GM19438 (cell line): Measurements from ENCODE around the gene GABRG3.

ENCODE experiments used
- ATAC-seq: cut with Tn5 transposase; IDR thresholded peaks from one replicate; pipeline ENCODE4 v1.9.1; 2021; ENCODE audit warnings: low read depth; ENCODE audit not compliant: unreplicated experiment

Gene GABRG3

DNA sequence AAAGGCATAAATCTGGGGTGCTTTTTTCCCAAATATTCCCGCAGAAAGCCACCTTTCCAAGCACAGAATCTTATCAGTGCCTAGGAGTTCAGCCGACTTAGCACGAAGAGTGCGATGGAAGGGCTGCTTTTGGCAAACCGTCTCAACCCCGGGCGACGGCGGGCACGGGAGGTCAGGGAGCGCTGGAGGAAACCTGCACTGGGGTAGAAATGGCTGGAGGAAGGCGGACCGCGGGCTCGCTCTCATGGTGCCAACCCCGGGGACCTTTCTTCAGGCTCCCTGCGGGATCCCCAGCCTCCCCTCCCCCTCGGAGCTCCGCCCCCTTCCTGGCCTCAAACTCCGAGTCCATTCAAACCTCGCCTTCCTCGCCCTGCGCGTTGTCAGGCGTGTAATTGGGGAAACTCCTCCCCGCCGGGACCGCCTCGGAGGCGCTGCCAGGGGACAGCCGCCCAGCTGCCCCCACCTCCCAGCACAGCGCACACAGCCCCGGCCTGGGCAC, at the start of gene GABRG3:
Gene GABRG3 (plus strand): TSS at position 470 of the 499 bp plus-strand sequence.
- no peak for ATAC-seq

DNA sequence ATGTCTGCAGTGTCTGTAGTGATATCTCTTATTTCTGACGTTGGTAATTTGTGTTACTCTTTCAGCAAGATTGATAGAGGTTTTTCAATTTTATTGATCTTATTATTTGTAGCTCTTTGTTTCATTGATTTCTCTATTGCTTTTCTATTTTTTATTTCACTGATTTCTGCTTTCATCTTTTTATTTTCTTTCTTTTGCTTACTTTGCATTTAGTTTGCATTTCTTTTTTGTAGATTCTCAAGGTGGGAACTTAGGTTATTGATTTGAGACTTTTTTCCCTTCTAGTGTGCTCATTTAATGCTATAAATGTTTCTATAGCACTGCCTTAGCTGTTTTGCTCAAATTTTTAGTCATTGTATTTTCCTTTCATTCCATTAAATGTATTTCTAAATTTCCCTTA, 49.5 kb upstream of the GABRG3 start:
- no peak for ATAC-seq

GRCh38 chr15:26926081-26926480, 44.9 kb upstream of the GABRG3 start:
- ATAC-seq, result no peak

- ATAC-seq, result no peak
These were observed 42.9 kb upstream of the GABRG3 start for GRCh38 chr15:26928051-26928450.

GRCh38 chr15:26929588-26929987, 41.4 kb upstream of the GABRG3 start:
- ATAC-seq, result no peak

DNA sequence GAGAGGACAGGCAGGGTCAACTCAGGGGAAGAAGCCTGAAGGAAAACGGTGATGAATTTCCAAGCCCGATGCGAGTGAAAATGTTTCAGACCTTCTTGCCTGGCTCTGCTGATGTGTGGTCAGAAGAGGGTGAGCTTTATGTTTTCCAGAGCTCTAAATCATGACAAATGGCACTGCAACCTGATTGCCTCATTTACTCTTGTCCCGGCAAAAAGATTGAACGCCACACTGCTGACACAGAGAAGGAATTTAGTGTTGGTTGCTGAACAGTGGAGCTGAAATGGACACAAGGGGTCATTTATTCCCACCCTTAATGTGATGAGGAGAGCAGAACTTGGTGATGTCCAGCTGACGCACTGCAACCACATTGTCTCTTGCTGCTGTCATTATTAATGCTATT, 36.1 kb upstream of the GABRG3 start:
- no peak for ATAC-seq

GRCh38 chr15:26935322-26935721, 35.7 kb upstream of the GABRG3 start:
- ATAC-seq, result no peak

GRCh38 chr15:26936502-26936901, 34.5 kb upstream of the GABRG3 start:
- ATAC-seq, result no peak

- ATAC-seq, result no peak
These were observed 33.8 kb upstream of the GABRG3 start for GRCh38 chr15:26937134-26937533.

GRCh38 chr15:26939398-26939797, 31.6 kb upstream of the GABRG3 start:
- no peak for ATAC-seq

GRCh38 chr15:26941489-26941888, 29.5 kb upstream of the GABRG3 start:
- ATAC-seq, result no peak

DNA sequence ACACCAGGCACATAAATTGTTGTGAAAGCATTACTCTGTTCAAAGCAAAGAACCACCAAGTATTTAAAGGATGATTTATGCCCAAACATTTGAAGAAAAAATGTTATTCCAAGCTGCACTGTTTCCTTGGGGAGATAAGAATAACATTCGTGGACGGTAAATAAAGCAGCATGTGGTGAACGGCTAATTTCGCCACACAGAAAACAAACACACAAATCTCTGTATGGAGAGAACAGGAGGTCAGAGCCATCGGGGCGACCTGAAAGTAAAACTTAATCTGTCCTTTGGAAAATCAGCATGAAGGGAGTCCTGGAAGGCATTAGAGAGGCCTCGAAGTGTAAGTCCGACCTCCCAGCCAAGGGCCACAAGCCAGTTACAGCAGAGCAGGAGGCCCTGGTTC, 27.1 kb upstream of the GABRG3 start:
- no peak for ATAC-seq

DNA sequence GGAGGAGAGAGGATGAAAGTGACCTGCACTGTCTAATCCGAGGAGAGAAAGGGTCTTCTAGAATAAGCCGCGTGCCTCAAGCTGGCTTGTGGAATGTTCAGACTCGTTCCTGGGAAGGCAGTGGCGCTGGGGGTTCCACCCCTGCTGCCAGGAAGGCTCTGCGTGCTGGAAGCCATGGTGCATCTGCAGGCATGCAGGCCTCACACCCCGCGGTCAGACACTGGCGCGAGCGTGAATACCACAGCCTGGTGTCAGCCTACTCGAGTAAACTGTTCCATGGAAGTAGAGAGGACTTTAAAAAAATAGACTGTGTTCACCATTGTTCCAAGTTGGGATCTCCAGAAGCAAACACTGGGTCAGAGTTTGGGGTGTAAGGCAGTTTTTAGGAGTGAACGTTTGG, 25.9 kb upstream of the GABRG3 start:
- no peak for ATAC-seq

DNA sequence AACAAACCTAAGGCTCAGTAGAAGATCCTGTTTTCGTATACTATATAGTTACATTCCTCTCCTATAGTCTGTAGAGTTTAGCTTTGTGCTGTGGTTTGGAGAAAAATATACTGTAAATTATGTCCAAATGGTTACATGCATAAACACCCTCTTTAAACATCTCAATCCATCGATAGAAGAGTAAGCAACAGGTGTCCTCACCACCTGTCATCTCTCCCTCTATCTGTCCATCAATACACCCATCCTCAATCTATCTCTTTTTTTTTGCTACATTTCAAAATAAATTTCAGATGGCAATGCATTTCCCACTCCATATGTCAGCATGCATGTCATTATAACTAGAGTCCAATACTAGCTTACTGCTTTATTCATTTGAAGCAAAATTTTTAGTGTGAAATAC, 21.0 kb upstream of the GABRG3 start:
- no peak for ATAC-seq

GRCh38 chr15:26954403-26954802, 16.6 kb upstream of the GABRG3 start:
- ATAC-seq, result no peak

GRCh38 chr15:26967719-26968269, 3.2 kb upstream of the GABRG3 start:
- no peak for ATAC-seq

DNA sequence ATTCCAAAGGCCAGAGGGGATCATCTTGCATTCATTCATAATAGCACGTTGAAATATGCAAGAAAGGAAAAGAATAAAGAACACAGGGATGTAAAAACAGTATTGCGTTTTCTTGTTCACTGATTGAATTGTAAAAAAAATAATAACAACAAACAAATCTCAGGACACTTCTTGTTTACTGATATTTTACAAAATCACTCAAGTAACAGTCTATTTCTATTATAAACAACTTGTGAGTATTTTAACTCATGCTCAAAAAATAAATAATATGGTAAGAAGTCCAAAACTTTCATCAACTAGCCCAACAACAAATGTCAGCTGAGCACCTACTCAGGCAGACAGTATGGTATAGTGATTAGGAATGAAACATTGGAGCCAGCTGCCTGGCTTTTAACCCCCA, 2.2 kb upstream of the GABRG3 start:
- no peak for ATAC-seq

DNA sequence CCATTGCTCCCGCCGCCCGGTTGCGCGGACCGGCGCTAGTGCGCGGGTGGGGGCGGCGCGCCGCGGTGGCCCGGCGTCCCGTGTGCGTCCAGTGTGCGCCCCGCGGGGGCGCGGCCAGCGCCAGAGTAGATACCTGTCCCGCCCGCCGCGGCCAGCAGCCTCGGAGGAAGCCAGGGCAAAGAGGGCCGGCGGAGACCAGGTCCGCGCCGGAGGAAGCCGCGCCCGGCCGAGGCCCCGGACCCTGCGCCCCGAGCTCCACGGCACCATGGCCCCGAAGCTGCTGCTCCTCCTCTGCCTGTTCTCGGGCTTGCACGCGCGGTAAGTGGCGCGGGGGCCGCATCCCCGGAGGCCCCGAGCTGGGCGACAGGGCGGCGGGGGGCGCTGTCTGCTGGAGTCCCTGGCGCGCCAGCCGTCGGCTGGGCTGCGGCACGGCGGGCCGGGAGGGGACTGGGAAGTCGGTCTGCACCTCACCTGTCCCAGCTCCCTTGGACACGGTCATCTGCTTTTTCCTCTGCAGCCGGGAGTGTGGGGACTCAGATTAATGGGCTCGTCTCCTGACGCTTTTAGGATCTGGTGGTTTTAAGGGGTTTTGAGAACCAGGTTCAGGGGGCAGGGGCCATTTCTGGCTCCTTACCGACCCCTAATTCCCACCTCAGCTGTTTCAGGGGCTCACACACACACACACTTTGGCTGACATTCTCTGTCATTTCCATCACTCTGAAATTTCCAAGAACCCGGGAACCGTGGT, 464 bp downstream of the GABRG3 start:
- no peak for ATAC-seq

- no peak for ATAC-seq
These were observed 1.7 kb downstream of the GABRG3 start for GRCh38 chr15:26972636-26973035.

DNA sequence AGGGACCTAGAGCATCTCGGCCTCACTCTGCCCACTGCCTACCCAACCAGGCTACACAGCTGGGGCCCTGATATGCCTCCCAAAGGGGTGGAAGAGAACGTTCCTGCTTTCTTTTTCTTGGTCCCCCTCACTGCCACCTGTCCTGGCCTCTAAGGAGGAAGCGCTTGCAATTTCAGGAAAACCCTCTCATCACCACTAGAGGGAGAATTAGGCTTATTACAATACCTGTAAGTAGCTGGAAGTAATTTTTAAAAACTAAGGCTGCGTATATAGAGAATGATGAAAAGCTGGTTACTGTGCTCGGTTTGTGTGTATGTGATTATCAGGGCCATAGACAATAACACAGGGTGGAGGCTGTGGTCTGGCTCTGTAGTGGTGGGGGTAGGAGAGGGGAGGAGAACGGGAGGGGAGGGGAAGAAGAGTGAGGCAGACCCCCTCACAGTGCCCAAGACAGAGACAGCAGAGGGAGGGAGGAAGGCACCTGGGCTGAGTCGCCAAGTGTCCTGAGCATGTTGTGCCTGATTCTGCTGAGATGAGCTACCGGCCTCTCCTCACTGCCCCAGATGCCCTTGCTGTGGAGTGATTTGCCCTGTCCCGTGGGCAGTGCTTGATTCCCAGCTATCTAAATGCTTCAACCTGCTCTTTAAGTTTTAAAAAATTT, 3.3 kb downstream of the GABRG3 start:
- ATAC-seq, result no peak

- ATAC-seq, result no peak
These were observed 10.5 kb downstream of the GABRG3 start for GRCh38 chr15:26981492-26981891.

GRCh38 chr15:26983822-26984221, 12.8 kb downstream of the GABRG3 start:
- no peak for ATAC-seq
